H1 (cell line): ENCODE results near the gene KRT4. TPM values are rescaled to one million over a fixed set of nuclear protein-coding genes. Genes with fewer than 3 reads are reported as not detected.
A peak's percentile ranks its signal among the peaks of the same experiment; 100 is the strongest.

ENCODE experiments used
- CTCF ChIA-PET: fragments of 300-600 bp; sonication (Branson Sonifier 250); formaldehyde crosslinking; loops from one replicate; lab custom pipeline; 2021; ENCODE audit not compliant: partially characterized antibody; lab: Charles Lee
- POLR2A ChIA-PET: fragments of 300-600 bp; sonication (Branson Sonifier 250); formaldehyde crosslinking; loops from one replicate; lab custom pipeline; 2021; ENCODE audit warnings: inconsistent platforms; ENCODE audit not compliant: partially characterized antibody; lab: Charles Lee
- DNase-seq, 2 experiments: peaks; one replicate each; pipeline versions ENCODE4 v3.0.0 to v3.0.0-alpha.2; 2010 to 2022; ENCODE audit warnings: low spot score in 2 of 2, low read depth in 1 of 2, mixed read lengths in 1 of 2
- FAIRE-seq: peaks from 2 replicates; lab custom pipeline; 2011; peaks lifted over from hg19 to GRCh38; lab: Jason Lieb, UNC
- H2AFZ ChIP-seq: 2 replicates; pipeline ENCODE4 v1.8.1; 2012; ENCODE audit warnings: low read length, inconsistent platforms
- H2AK5ac ChIP-seq: 2 replicates; pipeline ENCODE4 v1.6.1; 2013; ENCODE audit warnings: low read depth, low read length
- H2BK120ac ChIP-seq: replicated peaks from 2 replicates; pipeline ENCODE3; 2013; ENCODE audit warnings: low read depth, low read length, inconsistent platforms
- H2BK12ac ChIP-seq: 2 replicates; pipeline ENCODE4 v1.6.1; 2013; ENCODE audit warnings: low read depth, low read length
- H2BK15ac ChIP-seq: 2 replicates; pipeline ENCODE4 v1.6.1; 2013; ENCODE audit warnings: low read length
- H2BK20ac ChIP-seq: 2 replicates; pipeline ENCODE4 v1.6.1; 2013; ENCODE audit warnings: low read length
- H2BK5ac ChIP-seq: 2 replicates; pipeline ENCODE4 v1.6.1; 2013; ENCODE audit warnings: low read depth, low read length
- H3K14ac ChIP-seq: 2 replicates; pipeline ENCODE4 v1.6.1; 2013; ENCODE audit warnings: inconsistent platforms; ENCODE audit not compliant: insufficient read length
- H3K18ac ChIP-seq: 2 replicates; pipeline ENCODE4 v1.6.1; 2013; ENCODE audit warnings: low read length; ENCODE audit errors: extremely low read depth
- H3K23ac ChIP-seq: 2 replicates; pipeline ENCODE4 v1.6.1; 2013; ENCODE audit warnings: inconsistent platforms; ENCODE audit not compliant: insufficient read length
- H3K23me2 ChIP-seq: 2 replicates; pipeline ENCODE4 v1.6.1; 2013; ENCODE audit warnings: low read depth, low read length
- H3K27ac ChIP-seq: 2 replicates; pipeline ENCODE4 v1.6.1; 2011; ENCODE audit warnings: low read depth, low read length, inconsistent platforms
- H3K27me3 ChIP-seq, 4 experiments: replicated peaks in 1 of 4; 1 replicate in 1 of 4; 2 replicates in 3 of 4; pipeline versions ENCODE4 v1.6.1 to v1.8.1; 2011 to 2013; ENCODE audit warnings: low read length in 3 of 4, mild to moderate bottlenecking in 3 of 4, inconsistent platforms in 2 of 4, mixed read lengths in 2 of 4, moderate library complexity in 1 of 4; ENCODE audit not compliant: control insufficient read depth in 3 of 4, insufficient read depth in 3 of 4; ENCODE audit errors: extremely low read depth in 1 of 4
- H3K36me3 ChIP-seq, 4 experiments: 2 replicates each; pipeline versions ENCODE4 v1.6.1 to v1.8.1; 2011 to 2013; ENCODE audit warnings: mild to moderate bottlenecking in 4 of 4, low read length in 3 of 4, moderate library complexity in 2 of 4, control low read depth in 1 of 4, inconsistent platforms in 1 of 4; ENCODE audit not compliant: insufficient read depth in 4 of 4, control insufficient read depth in 2 of 4
- H3K4ac ChIP-seq: replicated peaks from 2 replicates; pipeline ENCODE3; 2013; ENCODE audit warnings: low read length, low read depth, mixed read lengths, inconsistent platforms; ENCODE audit not compliant: insufficient read length
- H3K4me1 ChIP-seq, 4 experiments: replicated peaks in 1 of 4; 1 replicate in 1 of 4; 2 replicates in 3 of 4; pipeline versions ENCODE4 v1.6.1 to v1.8.1; 2011 to 2013; ENCODE audit warnings: low read length in 3 of 4, inconsistent platforms in 2 of 4, mixed read lengths in 1 of 4; ENCODE audit not compliant: insufficient read depth in 4 of 4, control insufficient read depth in 3 of 4
- H3K4me2 ChIP-seq, 2 experiments: 2 replicates each; pipeline versions ENCODE4 v1.6.1 to v1.8.1; 2011 to 2013; ENCODE audit warnings: low read depth in 2 of 2, low read length in 2 of 2, control low read depth in 1 of 2, inconsistent platforms in 1 of 2, mild to moderate bottlenecking in 1 of 2; ENCODE audit not compliant: insufficient read depth in 1 of 2
- H3K4me3 ChIP-seq, 4 experiments: fragments of 200-600, 300-600 bp in 1 of 4; sonication (generic), shearing (Covaris generic), sonication (Bioruptor Twin) in 1 of 4; 2 replicates each; pipeline versions ENCODE4 v1.5.1 to v1.8.1; 2011 to 2016; ENCODE audit warnings: low read length in 4 of 4, low read depth in 3 of 4, control low read depth in 2 of 4, inconsistent platforms in 2 of 4, mild to moderate bottlenecking in 2 of 4, mixed read lengths in 1 of 4, moderate library complexity in 1 of 4; ENCODE audit not compliant: insufficient read depth in 2 of 4; ENCODE audit errors: extremely low read depth in 1 of 4
- H3K56ac ChIP-seq: replicated peaks from 2 replicates; pipeline ENCODE3; 2013; ENCODE audit warnings: low read depth, mild to moderate bottlenecking, mixed read lengths, low read length, inconsistent platforms; ENCODE audit not compliant: insufficient read length
- H3K79me1 ChIP-seq: 2 replicates; pipeline ENCODE4 v1.6.1; 2013; ENCODE audit warnings: low read depth, low read length, control low read depth
- H3K79me2 ChIP-seq, 2 experiments: 2 replicates each; pipeline versions ENCODE4 v1.6.1 to v1.8.1; 2012 to 2013; ENCODE audit warnings: low read length in 2 of 2, mild to moderate bottlenecking in 2 of 2, inconsistent platforms in 1 of 2; ENCODE audit not compliant: insufficient read depth in 2 of 2, control insufficient read depth in 1 of 2
- H3K9ac ChIP-seq, 4 experiments: replicated peaks in 1 of 4; 1 replicate in 1 of 4; 2 replicates in 3 of 4; pipeline versions ENCODE4 v1.6.1 to v1.8.1; 2011 to 2013; ENCODE audit warnings: low read depth in 3 of 4, low read length in 3 of 4, control low read depth in 2 of 4, mild to moderate bottlenecking in 2 of 4, moderate library complexity in 2 of 4, inconsistent platforms in 1 of 4; ENCODE audit errors: extremely low read depth in 1 of 4
- H3K9me3 ChIP-seq, 2 experiments: 2 replicates each; pipeline versions ENCODE4 v1.6.1 to v1.8.1; 2012 to 2013; ENCODE audit warnings: mild to moderate bottlenecking in 2 of 2, moderate library complexity in 2 of 2, control low read depth in 1 of 2, inconsistent platforms in 1 of 2, low read depth in 1 of 2, low read length in 1 of 2, mixed read lengths in 1 of 2; ENCODE audit not compliant: insufficient read depth in 2 of 2
- H4K20me1 ChIP-seq, 2 experiments: replicated peaks in 1 of 2; 2 replicates each; pipeline versions ENCODE3 to v1.8.1; 2011 to 2013; ENCODE audit warnings: inconsistent platforms in 2 of 2, low read length in 2 of 2, mild to moderate bottlenecking in 1 of 2; ENCODE audit not compliant: insufficient read depth in 2 of 2, control insufficient read depth in 1 of 2
- H4K5ac ChIP-seq: 2 replicates; pipeline ENCODE4 v1.6.1; 2013; ENCODE audit warnings: low read length, low read depth, mixed read lengths, inconsistent platforms; ENCODE audit not compliant: insufficient read length
- H4K8ac ChIP-seq: 2 replicates; pipeline ENCODE4 v1.8.0; 2013; ENCODE audit warnings: mild to moderate bottlenecking, moderate library complexity, low read length, inconsistent platforms; ENCODE audit not compliant: insufficient read depth; ENCODE audit errors: extremely low read depth
- H4K91ac ChIP-seq: replicated peaks from 2 replicates; pipeline ENCODE3; 2013; ENCODE audit warnings: low read length, mixed read lengths, inconsistent platforms; ENCODE audit not compliant: insufficient read length
- PHF8 ChIP-seq: fragments of 200-600 bp; sonication (generic); conservative IDR thresholded peaks from 2 replicates; pipeline ENCODE4 v1.7.1; 2012; ENCODE audit warnings: low read depth, mild to moderate bottlenecking, inconsistent platforms, low read length, moderate library complexity
- RAD21 ChIP-seq, 2 experiments: IDR thresholded peaks in 1 of 2; conservative IDR thresholded peaks in 1 of 2; 2 replicates each; pipeline ENCODE4 v1.6.1; 2011; ENCODE audit warnings: low read depth in 2 of 2, low read length in 2 of 2, improper control_type of control experiment in 1 of 2, inconsistent platforms in 1 of 2, mild to moderate bottlenecking in 1 of 2, moderate library complexity in 1 of 2
- TBP ChIP-seq: IDR thresholded peaks from 2 replicates; pipeline ENCODE4 v1.6.1; 2011; ENCODE audit warnings: low read depth, low read length, improper control_type of control experiment
- WGBS, 2 experiments: shearing (Covaris generic) in 1 of 2; methylation state at CpG; one replicate each; pipeline versions ENCODE4 v1.1.6 to v1.1.7; 2013 to 2015; ENCODE audit warnings: low lambda C conversion rate in 2 of 2, mixed read lengths in 2 of 2, inconsistent platforms in 1 of 2, low coverage in 1 of 2, missing lambda C conversion rate in 1 of 2; ENCODE audit not compliant: insufficient replicate concordance in 2 of 2, insufficient coverage in 1 of 2, insufficient read length in 1 of 2; ENCODE audit errors: extremely low coverage in 1 of 2, missing lambda C conversion rate in 1 of 2; 5-methylcytosine and 5-hydroxymethylcytosine counted together
- polyA plus RNA-seq, 7 experiments: library from polyadenylated mRNA; depleted of rRNA in 3 of 7; stranded (reverse) in 5 of 7; unstranded in 2 of 7; fragments of >200 nt in 5 of 7; fragments of 200-250 nt in 2 of 7; gene quantifications; 1 replicate in 5 of 7; 2 replicates in 1 of 7; 4 replicates in 1 of 7; pipeline versions ENCODE4 v1.2.1 to v1.2.3, GENCODE V29; 2011 to 2013; ENCODE audit warnings: missing spikeins in 2 of 7, mixed read lengths in 2 of 7
- total RNA-seq: library from RNA; stranded (reverse); fragmentation: NEBNext Ultra II Directional; extraction: Animal tissue kit (Norgen Biotek cat#: 25700); gene quantifications from 2 replicates; pipeline ENCODE4 v1.2.1, GENCODE V29; 2021
- TF ChIP-seq, protein P1 (sequence below), 3 experiments: IDR thresholded peaks; 1 replicate in 2 of 3; 2 replicates in 1 of 3; pipeline versions ENCODE4 v1.5.1 to v1.6.1; 2011; ENCODE audit warnings: low read length in 3 of 3, mild to moderate bottlenecking in 3 of 3, inconsistent platforms in 2 of 3, low read depth in 1 of 3, moderate library complexity in 1 of 3; ENCODE audit not compliant: insufficient read depth in 1 of 3; ENCODE audit errors: control extremely low read depth in 1 of 3

Gene KRT4
- total and polyA plus RNA-seq, 2 of the 8 experiments (the other 6 are each of a cell fraction or from before 2014, with no cell fraction given), result not detected

DNA sequence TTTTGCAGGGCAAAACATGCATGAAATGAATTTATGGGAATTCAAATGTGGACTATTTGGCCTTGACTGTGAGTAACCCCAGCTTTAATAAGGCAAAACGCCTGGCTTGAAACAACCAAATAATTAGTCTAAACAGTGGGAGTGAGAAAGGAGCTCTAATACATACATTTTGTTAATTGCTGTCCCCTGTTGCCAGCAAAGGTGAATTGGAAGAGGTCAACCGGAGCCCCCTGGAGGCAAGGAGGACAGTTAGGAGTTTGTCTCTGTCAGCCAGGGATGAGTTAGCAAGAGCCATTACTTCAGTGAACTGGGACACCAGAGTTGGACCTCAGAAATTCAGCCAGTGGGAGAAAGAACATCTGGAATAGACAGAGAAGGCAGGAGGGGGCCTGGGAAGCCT lies 54.2 kb downstream of the KRT4 start:
- FAIRE-seq (no peak), DNase-seq (no peak)
- no peak overlapping the region for H3K14ac ChIP-seq
- no peak overlapping the region for H3K9ac ChIP-seq
- no peak overlapping the region for H3K56ac ChIP-seq
- no peaks in the 10 kb centered on the region for H3K36me3 ChIP-seq
- no peak overlapping the region for H2BK120ac ChIP-seq
- H3K79me2 ChIP-seq, result no peaks in the 10 kb centered on the region
- H2BK15ac ChIP-seq, result no peak overlapping the region
- no peak overlapping the region for H3K18ac ChIP-seq
- H3K4me3 ChIP-seq, result no peak overlapping the region
- H3K4ac ChIP-seq, result no peak overlapping the region
- no peak overlapping the region for H4K5ac ChIP-seq
- no peak overlapping the region for H2BK12ac ChIP-seq
- no peaks in the 10 kb centered on the region for H3K4me1 ChIP-seq
- peaks cover 11 to 21% of the 10 kb centered on the region in 2 experiments; a peak in 2 of 4 replicates for H3K9me3 ChIP-seq
- ChIA-PET CTCF (interaction anchor here (0.7 to 1.4 kb wide), 7 partner anchors 10 to 45 kb away, joined by 3 to 9 read pairs (median 3); no protein-coding TSS in a partner anchor), POLR2A (interaction anchor here (1.6 kb wide), 1 partner anchor 18 kb away, joined by 3 read pairs; no protein-coding TSS in a partner anchor)
- no peak overlapping the region for H2BK5ac ChIP-seq
- H2BK20ac ChIP-seq, result no peak overlapping the region
- H2AFZ ChIP-seq, result no peak overlapping the region
- H4K8ac ChIP-seq, result no peak overlapping the region
- no peak overlapping the region for H3K27ac ChIP-seq
- WGBS, 2 experiments, result 78% methylated on average over 2 of the region's 2 CpGs; no CpG with 5 or more reads in 1 of the 2 experiments
- no peaks in the 10 kb centered on the region; a peak in 1 of 7 replicates for H3K27me3 ChIP-seq
- no peak overlapping the region for H3K23ac ChIP-seq
- no peak overlapping the region for H2AK5ac ChIP-seq
- no peaks in the 10 kb centered on the region for H3K79me1 ChIP-seq
- H3K4me2 ChIP-seq, result no peak overlapping the region
- H3K23me2 ChIP-seq, result no peaks in the 10 kb centered on the region
- H4K20me1 ChIP-seq, result no peaks in the 10 kb centered on the region
- H4K91ac ChIP-seq, result no peak overlapping the region
- TF ChIP-seq TBP, result no peak
- no peak for TF ChIP-seq PHF8
- peak; percentile 34 to 46; a peak in 3 of 4 replicates for TF ChIP-seq RAD21 (IDR thresholded peaks at IDR 0.05 in 1 of 2, conservative IDR thresholded peaks at IDR 0.05 in 1 of 2; ENCODE audit: low read depth in 2 of 2, low read length in 2 of 2)
- TF ChIP-seq, protein P1, sequence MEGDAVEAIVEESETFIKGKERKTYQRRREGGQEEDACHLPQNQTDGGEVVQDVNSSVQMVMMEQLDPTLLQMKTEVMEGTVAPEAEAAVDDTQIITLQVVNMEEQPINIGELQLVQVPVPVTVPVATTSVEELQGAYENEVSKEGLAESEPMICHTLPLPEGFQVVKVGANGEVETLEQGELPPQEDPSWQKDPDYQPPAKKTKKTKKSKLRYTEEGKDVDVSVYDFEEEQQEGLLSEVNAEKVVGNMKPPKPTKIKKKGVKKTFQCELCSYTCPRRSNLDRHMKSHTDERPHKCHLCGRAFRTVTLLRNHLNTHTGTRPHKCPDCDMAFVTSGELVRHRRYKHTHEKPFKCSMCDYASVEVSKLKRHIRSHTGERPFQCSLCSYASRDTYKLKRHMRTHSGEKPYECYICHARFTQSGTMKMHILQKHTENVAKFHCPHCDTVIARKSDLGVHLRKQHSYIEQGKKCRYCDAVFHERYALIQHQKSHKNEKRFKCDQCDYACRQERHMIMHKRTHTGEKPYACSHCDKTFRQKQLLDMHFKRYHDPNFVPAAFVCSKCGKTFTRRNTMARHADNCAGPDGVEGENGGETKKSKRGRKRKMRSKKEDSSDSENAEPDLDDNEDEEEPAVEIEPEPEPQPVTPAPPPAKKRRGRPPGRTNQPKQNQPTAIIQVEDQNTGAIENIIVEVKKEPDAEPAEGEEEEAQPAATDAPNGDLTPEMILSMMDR (IDR thresholded peaks at IDR 0.05; ENCODE audit: control extremely low read depth in 1 of 3, insufficient read depth in 1 of 3, low read depth in 1 of 3, low read length in 3 of 3), result peak; percentile 23 to 42 (median 27)
